ENCODE results near the gene CENPP.

DNA sequence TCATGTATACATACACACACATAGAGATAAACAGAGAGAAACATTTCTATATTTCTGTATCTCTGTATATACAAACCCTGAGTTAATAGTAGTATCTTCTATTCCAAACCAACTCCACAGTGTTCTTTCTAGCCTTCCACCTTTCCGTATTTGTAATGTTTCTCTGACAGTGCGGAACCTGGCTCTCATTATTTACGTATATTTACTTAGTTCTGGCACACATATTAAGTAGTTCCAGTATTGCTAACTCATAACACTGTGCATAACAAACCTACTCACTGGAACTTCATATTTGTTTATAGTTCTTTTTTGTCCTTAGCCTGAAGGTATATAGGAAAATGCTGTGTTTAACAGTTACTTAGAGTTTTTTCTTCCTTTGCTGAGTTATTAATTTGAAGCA lies 72.1 kb downstream of the CENPP start:
- TF ChIP-seq POLR2A (IDR thresholded peaks at IDR 0.05; ENCODE audit: extremely low read depth, insufficient read length) = no peak
- TF ChIP-seq, protein P1, sequence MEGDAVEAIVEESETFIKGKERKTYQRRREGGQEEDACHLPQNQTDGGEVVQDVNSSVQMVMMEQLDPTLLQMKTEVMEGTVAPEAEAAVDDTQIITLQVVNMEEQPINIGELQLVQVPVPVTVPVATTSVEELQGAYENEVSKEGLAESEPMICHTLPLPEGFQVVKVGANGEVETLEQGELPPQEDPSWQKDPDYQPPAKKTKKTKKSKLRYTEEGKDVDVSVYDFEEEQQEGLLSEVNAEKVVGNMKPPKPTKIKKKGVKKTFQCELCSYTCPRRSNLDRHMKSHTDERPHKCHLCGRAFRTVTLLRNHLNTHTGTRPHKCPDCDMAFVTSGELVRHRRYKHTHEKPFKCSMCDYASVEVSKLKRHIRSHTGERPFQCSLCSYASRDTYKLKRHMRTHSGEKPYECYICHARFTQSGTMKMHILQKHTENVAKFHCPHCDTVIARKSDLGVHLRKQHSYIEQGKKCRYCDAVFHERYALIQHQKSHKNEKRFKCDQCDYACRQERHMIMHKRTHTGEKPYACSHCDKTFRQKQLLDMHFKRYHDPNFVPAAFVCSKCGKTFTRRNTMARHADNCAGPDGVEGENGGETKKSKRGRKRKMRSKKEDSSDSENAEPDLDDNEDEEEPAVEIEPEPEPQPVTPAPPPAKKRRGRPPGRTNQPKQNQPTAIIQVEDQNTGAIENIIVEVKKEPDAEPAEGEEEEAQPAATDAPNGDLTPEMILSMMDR (IDR thresholded peaks at IDR 0.05; ENCODE audit: low read depth, low read length) = no peak
- TF ChIP-seq, protein P2, sequence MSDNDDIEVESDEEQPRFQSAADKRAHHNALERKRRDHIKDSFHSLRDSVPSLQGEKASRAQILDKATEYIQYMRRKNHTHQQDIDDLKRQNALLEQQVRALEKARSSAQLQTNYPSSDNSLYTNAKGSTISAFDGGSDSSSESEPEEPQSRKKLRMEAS (IDR thresholded peaks at IDR 0.05; ENCODE audit: low read depth, low read length) = no peak

Measured in NB4 (cell line).